Lower leg skin (tissue), 4 donors: Measurements from ENCODE around the gene PECR. TPM values are rescaled to one million over a fixed set of nuclear protein-coding genes. Genes with fewer than 3 reads are reported as not detected.

Source experiments
- total RNA-seq, 4 donors: library from RNA; depleted of rRNA; stranded (reverse); fragments of >200 nt; gene quantifications; one replicate each; pipeline ENCODE4 v1.1.0, GENCODE V29; 2016

PECR gene
- total RNA-seq, 4 donors from 2014 or later, result 4.8 to 14.6 (median 9.2) TPM

Other genes with a start within 250 kb of the PECR start
- 10 to 100 TPM; 31.7 to 41.0 (median 35.5) TPM for gene MREG, start 68.3 kb downstream of the PECR start, total RNA-seq
- under 1 TPM; 0.04 to 0.88 (median 0.36) TPM for gene TMEM169, start 110 bp upstream of the PECR start, total RNA-seq
- gene XRCC5, start 27.5 kb upstream of the PECR start, total RNA-seq, result 100 to 1,000 TPM; 107 to 132 (median 116) TPM